ENCODE results near the gene SYTL1. TPM values are rescaled to one million over a fixed set of nuclear protein-coding genes. Genes with fewer than 3 reads are reported as not detected.

Gene SYTL1
- total RNA-seq, 4 donors from 2014 or later: 1.6 to 11.3 (median 4.8) TPM; not detected in 1

DNA sequence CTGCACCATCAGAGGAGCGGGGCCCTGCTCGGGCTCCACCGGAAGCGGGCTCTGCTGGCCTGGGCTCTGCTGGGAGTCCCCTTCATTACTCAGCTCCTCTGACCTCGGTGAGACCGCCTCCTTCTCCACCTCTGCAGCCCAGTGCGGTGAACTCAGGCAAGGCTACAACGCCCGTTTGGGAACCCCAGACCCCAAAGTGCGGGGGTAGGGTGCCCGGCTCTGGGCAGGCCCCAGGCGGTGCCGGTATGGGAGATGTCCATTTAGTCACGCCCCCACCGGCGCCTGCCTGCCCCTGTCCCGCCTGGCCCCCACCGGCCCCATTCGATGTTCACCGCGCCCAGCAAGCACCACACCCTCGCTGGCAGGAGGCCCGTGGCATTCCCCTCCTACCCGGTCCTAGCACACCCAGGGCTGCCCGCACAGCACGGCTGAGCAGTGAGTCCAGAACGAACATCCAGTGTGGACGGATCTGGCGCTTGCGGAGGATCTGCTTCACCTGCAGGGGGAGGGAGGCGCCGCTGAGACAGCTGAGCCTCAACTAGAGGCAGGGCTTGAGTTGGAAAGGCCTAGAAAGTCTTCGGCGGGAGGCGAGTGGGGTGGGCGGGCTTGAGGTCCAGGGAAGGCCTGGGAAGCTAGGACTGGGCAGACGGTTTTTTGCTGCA is 14.9 kb downstream of the SYTL1 start:
- Histone ChIP-seq H3K36me3 (no peaks in the 10 kb centered on the region), H3K4me1 (no peaks in the 10 kb centered on the region), H3K27ac (no peak overlapping the region), H3K4me3 (no peak overlapping the region), H3K27me3 (no peaks in the 10 kb centered on the region), H3K9me3 (no peaks in the 10 kb centered on the region)
- DNase-seq: no peak
- intact Hi-C loops (cut with DNase I; ENCODE audit: low total_unique reads): loop anchor here (5.0 kb wide), 1 partner anchor 36 kb away; the partner anchor contains the start of gene GPR3
- TF ChIP-seq POLR2A (IDR thresholded peaks at IDR 0.05): no peak
- TF ChIP-seq, protein P1, sequence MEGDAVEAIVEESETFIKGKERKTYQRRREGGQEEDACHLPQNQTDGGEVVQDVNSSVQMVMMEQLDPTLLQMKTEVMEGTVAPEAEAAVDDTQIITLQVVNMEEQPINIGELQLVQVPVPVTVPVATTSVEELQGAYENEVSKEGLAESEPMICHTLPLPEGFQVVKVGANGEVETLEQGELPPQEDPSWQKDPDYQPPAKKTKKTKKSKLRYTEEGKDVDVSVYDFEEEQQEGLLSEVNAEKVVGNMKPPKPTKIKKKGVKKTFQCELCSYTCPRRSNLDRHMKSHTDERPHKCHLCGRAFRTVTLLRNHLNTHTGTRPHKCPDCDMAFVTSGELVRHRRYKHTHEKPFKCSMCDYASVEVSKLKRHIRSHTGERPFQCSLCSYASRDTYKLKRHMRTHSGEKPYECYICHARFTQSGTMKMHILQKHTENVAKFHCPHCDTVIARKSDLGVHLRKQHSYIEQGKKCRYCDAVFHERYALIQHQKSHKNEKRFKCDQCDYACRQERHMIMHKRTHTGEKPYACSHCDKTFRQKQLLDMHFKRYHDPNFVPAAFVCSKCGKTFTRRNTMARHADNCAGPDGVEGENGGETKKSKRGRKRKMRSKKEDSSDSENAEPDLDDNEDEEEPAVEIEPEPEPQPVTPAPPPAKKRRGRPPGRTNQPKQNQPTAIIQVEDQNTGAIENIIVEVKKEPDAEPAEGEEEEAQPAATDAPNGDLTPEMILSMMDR (IDR thresholded peaks at IDR 0.05): no peak

- H3K36me3 ChIP-seq: no peaks in the 10 kb centered on the region
- intact Hi-C loops (cut with DNase I; ENCODE audit: low total_unique reads): loop anchor here (5.0 kb wide), 1 partner anchor 35 kb away; the partner anchor contains the start of gene GPR3
- peak; percentile 74 to 77 for DNase-seq
- no peak overlapping the region for H3K4me3 ChIP-seq
- TF ChIP-seq, protein P1 (IDR thresholded peaks at IDR 0.05): peak; percentile 94 to 97 (median 96)
- peak in 1 of 2 donors; percentile 19 for TF ChIP-seq POLR2A (IDR thresholded peaks at IDR 0.05)
- H3K27me3 ChIP-seq: no peaks in the 10 kb centered on the region
- H3K4me1 ChIP-seq: no peaks in the 10 kb centered on the region
- no peak overlapping the region for H3K27ac ChIP-seq
- H3K9me3 ChIP-seq: no peaks in the 10 kb centered on the region
Measured at GRCh38 chr1:27357281-27358037, 15.6 kb downstream of the SYTL1 start.

DNA sequence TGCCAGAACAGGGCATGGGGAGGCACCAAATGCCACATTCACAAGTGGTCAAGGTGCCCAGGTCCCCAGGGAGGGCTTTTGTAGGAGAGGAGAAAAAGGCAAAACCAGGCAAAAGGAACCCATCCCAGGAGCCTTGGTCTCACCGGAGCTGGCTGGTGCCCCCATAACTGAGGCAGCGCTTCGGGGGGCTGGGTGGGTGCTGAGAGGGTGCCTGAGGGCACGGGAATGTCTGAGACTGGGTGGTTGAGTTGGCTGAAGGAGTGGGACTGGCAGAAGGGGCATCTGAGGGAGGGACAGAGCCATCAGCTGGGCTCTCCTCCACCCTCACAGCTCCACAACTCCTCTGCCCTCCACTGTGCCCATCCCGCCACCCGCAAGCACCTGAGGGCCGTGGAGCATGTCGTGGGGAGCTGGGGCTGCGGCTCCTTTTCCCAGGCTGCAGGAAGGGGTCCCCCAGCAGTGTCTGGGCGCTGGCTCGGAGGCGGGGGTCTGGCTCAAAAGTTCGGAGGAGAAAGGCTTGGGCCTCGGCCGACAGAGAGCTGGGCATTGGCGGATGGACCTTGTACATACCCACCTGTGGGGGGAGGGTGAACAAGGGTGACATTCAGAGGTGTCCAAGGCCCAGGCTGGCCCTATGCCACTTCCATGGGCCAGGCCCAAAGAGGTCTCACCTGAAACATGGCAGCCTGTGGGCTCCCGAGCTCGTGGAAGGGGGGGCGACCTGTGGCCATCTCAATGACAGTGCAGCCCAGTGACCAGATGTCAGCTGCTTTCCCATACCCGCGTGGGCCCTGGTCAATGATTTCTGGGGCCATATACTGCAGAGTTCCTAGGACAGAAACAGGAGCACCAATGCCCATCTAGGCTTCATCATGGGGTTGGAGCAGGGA is 16.5 kb downstream of the SYTL1 start:
- Histone ChIP-seq H3K4me1 (no peaks in the 10 kb centered on the region), H3K4me3 (no peak overlapping the region), H3K27me3 (no peaks in the 10 kb centered on the region), H3K9me3 (no peaks in the 10 kb centered on the region), H3K27ac (no peak overlapping the region), H3K36me3 (no peaks in the 10 kb centered on the region)
- no peak for DNase-seq
- intact Hi-C loops (cut with DNase I; ENCODE audit: low total_unique reads): loop anchor here (5.0 kb wide), 1 partner anchor 34 kb away; the partner anchor contains the start of gene GPR3
- TF ChIP-seq, protein P1 (IDR thresholded peaks at IDR 0.05): no peak
- TF ChIP-seq POLR2A (IDR thresholded peaks at IDR 0.05): peak in 1 of 2 donors; percentile 8

DNA sequence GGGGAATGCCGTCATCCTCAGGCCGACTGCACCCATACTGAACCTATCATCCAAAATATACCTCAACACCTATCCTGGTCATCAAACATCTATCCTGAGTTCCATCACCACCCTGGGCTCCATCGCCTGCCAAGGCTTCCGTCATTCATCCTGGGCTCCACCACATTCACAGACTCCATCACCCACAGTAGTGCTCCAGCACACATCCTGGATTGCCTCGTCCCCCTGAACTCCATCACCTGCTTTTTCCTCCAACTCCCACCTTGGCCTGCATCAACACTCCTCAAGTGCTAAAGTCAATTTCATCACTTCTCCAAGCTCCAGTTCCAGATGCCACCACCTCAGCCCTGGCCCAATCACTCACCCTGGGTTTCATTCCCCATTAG is 17.1 kb downstream of the SYTL1 start:
- Histone ChIP-seq H3K9me3 (no peaks in the 10 kb centered on the region), H3K4me1 (no peaks in the 10 kb centered on the region), H3K4me3 (no peak overlapping the region), H3K27me3 (no peaks in the 10 kb centered on the region), H3K27ac (no peak overlapping the region), H3K36me3 (no peaks in the 10 kb centered on the region)
- intact Hi-C loops (cut with DNase I; ENCODE audit: low total_unique reads): loop anchor here (5.0 kb wide), 1 partner anchor 33 kb away; the partner anchor contains the start of gene GPR3
- DNase-seq: no peak
- TF ChIP-seq POLR2A (IDR thresholded peaks at IDR 0.05): no peak
- TF ChIP-seq, protein P1 (IDR thresholded peaks at IDR 0.05): no peak

All from uterus (tissue), 4 donors.